22Rv1 (cell line): ENCODE data around the gene CYSRT1.

Experiments
- H3K27ac ChIP-seq: fragments of 450-650 bp; 2 replicates; pipeline ENCODE4 v1.5.1; 2017
- ZFX ChIP-seq: fragments of 450-650 bp; IDR thresholded peaks from 2 replicates; pipeline ENCODE4 v1.6.1; 2017; ENCODE audit warnings: antibody characterized with exemption, borderline replicate concordance
- TF ChIP-seq, protein P1 (sequence below): fragments of 450-650 bp; IDR thresholded peaks from 2 replicates; pipeline ENCODE4 v1.5.1; 2017; ENCODE audit warnings: mild to moderate bottlenecking

CYSRT1 gene

DNA sequence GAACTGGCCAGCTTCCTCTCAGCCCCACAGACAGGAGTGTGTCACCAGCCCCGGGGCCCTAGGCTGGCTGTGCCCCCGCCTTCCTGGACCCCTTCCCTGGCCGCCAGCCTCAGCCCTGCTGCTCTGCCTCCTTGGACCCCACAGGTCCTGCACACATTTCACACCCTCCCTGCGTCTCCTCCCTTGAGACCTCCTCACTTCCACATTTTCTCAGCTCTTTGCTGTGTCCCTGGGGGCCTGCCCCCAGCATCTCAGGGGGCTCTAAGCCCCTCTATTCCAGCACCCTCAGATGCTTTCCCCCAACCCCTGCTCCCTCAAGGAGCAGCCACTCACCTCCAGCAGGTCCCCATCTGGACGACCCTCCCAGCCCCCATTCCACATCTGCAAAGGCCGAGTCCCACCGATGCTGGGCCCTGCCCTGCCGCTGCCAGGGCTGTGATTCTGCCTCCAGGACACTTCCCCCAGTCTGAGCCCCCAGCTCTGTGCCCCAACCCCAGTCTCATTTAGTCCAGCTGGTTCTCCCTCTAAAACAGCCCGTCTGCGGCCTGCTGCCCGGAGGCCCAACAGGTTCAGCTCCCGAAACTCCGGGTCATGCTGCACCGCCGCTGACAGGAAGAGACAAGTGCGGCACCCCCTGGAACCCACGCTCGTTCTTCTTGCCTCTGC, 9.9 kb downstream of the CYSRT1 start:
- no peak for TF ChIP-seq ZFX
- TF ChIP-seq, protein P1, sequence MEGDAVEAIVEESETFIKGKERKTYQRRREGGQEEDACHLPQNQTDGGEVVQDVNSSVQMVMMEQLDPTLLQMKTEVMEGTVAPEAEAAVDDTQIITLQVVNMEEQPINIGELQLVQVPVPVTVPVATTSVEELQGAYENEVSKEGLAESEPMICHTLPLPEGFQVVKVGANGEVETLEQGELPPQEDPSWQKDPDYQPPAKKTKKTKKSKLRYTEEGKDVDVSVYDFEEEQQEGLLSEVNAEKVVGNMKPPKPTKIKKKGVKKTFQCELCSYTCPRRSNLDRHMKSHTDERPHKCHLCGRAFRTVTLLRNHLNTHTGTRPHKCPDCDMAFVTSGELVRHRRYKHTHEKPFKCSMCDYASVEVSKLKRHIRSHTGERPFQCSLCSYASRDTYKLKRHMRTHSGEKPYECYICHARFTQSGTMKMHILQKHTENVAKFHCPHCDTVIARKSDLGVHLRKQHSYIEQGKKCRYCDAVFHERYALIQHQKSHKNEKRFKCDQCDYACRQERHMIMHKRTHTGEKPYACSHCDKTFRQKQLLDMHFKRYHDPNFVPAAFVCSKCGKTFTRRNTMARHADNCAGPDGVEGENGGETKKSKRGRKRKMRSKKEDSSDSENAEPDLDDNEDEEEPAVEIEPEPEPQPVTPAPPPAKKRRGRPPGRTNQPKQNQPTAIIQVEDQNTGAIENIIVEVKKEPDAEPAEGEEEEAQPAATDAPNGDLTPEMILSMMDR: no peak
- H3K27ac ChIP-seq: no peak overlapping the region

DNA sequence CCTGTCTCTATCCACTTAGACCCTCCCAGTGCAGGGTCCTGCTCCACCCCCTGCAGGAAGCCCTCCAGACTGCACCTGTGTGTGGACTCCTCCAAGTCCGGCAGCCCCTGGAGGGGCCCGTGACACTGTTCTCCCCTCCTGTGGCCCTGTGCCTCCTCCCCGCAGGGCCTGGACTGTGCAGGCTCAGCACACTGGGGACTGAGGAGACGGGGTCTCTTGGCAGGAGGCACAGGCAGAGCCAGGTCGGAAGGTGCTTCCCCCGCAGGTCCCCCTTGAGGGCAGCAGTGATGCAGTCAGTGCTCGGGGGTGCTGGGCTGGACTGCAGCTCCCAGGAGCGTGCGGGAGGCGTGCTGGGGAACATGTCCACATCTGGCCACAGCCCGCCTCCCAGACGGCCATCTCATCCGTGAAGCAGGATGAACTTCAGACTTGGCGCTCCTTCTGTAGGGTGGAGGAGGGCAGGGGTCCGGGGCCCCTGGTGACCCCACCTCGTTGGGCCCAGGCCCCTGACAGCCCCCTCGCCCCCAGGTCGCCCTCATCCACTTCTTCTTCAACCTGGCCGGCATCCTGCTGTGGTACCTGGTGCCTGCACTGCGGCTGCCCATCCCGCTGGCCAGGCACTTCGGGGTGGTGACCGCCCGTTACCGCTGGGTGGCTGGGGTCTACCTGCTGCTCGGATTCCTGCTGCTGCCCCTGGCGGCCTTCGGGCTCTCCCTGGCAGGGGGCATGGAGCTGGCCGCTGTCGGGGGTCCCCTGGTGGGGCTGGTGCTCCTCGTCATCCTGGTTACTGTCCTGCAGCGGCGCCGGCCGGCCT, 10.7 kb downstream of the CYSRT1 start:
- TF ChIP-seq, protein P1: no peak
- no peak for TF ChIP-seq ZFX
- H3K27ac ChIP-seq: peak overlapping the region; percentile 97

DNA sequence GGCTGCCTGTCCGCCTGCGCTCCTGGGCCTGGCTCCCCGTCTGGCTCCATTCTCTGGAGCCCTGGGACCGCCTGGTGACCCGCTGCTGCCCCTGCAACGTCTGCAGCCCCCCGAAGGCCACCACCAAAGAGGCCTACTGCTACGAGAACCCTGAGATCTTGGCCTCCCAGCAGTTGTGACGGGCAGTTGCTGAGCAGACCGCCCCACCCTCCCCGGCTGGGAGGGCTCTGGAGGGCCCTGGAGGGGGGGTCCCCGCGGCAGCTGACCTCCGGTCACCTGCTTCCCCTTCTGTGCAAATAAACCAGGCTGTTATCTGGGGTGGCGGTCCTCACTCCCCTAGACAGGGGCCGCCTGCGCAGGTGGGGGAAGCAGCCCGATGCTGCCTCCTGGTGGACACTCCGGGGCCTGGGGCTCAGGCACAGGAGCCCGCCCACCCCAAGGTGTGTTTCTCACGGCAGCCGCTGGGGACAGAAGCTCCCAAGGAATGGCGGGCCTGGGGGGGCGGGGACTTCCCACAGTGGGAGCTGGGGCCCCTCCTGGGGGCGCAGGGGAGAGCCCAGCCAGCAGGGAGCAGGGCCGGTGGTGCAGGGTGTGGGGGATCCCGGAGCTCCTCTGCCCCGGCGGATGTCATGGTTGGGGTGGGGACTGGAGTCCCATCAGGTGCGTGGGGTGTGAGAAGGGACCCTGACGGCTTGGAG, 11.4 kb downstream of the CYSRT1 start:
- peak overlapping the region; percentile 97 for H3K27ac ChIP-seq
- no peak for TF ChIP-seq ZFX
- TF ChIP-seq, protein P1: peak; percentile 99

DNA sequence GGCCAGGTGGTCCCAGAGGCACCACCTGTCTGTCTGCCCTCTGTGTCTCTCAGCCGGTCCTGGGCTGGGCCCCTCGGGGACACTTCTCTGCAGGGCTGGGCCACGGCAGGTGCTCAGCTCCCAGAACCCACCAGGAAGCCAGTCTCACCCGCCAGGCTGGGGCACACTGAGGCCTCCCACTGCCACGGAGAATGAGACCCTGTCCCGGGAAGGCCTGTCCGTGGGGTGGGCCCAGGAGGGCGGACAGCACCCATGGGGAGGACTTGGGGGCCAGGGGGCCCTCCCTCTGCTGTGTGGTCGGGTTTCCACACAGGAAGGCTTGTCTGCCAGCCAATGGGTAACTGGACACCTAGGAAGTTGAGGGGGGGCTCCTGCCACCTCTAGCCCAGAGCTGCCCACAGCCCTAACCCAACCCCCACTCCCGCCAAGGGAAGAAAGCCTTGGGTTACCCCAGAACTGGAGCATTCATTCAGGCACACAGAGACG, 12.0 kb downstream of the CYSRT1 start:
- TF ChIP-seq ZFX: no peak
- TF ChIP-seq, protein P1: no peak
- peak overlapping the region; percentile 97 for H3K27ac ChIP-seq

DNA sequence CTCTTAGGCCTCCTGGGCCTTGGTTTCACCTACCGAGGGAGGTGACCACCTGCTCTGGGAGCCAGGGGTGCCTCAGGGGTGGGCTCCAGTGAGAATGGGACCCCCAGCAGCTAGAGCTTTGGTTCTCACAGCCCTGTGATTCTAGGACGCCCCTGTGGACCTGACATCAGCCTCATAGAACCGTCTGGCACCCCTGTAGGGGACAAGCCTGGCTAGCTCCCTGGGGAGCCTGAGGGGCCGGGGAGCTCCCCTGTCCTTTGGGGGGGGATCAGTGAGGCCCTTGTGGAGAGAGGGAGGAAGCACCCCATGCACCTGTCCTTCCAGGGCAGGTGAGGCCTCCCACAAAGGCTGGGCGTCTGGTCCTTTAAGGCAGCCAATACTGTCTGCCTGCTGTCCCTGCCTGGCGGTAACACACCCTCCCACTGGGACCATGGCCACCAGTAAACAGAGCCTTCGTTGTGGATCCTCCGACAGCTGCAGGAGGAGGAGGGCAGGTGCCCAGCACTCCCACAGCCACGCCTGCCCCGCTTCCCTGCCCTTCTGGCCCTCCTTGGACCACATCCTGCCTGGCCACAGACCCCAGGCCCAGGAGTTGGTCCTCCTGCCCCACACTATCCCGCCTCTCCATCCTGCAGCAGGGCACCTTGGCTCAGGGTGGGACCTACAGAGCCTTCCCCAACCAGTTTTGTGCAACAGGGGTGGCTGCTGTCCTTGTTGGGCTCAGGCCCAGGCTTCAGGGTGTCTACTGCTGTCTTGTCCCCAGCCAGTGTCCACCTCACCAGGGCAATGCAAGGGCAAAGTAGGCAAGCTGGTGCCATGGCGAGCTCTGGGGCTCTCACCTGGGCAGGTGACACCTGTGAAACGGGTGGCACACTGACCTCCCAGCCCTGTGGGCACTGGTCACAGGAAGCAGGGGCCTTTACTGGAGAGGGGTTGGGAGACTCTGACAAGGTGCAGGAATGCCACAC, 13.1 kb downstream of the CYSRT1 start:
- H3K27ac ChIP-seq: peak overlapping the region; percentile 97
- TF ChIP-seq, protein P1: no peak
- no peak for TF ChIP-seq ZFX

DNA sequence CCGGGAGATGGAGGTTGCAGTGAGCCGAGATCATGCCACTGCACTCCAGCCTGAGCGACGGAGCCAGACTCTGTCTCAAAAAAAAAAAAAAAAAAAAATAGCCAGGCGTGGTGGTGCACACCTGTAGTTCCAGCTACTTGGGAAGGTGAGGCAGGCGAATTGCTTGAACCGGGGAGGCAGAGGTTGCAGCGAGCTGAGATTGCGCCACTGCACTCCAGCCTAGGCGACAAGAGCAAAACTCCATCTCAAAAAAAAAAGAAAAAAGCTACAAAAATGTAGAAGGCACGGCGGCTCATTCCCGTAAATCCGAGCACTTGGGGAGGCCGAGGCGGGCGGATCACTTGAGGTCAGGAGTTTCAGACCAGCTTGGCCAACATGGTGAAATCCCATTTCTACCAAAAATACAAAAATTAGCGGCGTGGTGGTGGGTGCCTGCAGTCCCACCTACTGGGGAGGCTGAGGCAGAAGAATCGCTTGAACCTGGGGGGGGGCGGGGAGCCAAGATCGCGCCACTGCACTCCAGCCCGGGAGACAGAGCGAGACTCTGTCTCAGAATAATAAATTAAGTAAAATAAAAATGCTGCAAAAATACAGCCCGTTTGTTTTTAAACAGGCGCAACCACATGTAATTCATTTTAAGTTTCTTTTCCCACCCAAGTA, 14.7 kb downstream of the CYSRT1 start:
- H3K27ac ChIP-seq: peak overlapping the region; percentile 97
